Fibroblast of skin of right biceps (primary cell): Measurements from ENCODE around the gene TMEM132A.
"Not testable (repeated sequence)": the region's sequence is repeated elsewhere in the genome, so short reads cannot be mapped to it uniquely, and the experiment has no call there.

Source experiments
- DNase-seq: peaks from one replicate; pipeline ENCODE4 v3.0.0-alpha.2; 2013

The TMEM132A gene

GRCh38 chr11:60966890-60967289, 42.6 kb downstream of the TMEM132A start:
- DNase-seq, result no peak

GRCh38 chr11:60968223-60968622, 44.0 kb downstream of the TMEM132A start:
- DNase-seq, result no peak

GRCh38 chr11:60970369-60970774, 46.1 kb downstream of the TMEM132A start:
- peak; percentile 22 for DNase-seq

GRCh38 chr11:60970890-60971289, 46.6 kb downstream of the TMEM132A start:
- no peak for DNase-seq

GRCh38 chr11:60971520-60971919, 47.3 kb downstream of the TMEM132A start, which contains the start of gene CD6:
TSS of gene CD6 (plus strand) at chr11:60971680. CDS start at chr11:60971866, 186 bp downstream.
- no peak for DNase-seq

GRCh38 chr11:60972182-60973030, 48.1 kb downstream of the TMEM132A start:
- no peak for DNase-seq

- no peak for DNase-seq
Observed at GRCh38 chr11:60973699-60974098, 49.4 kb downstream of the TMEM132A start.

- not testable (repeated sequence) for DNase-seq
Observed at GRCh38 chr11:60974316-60974715, 50.1 kb downstream of the TMEM132A start.

- DNase-seq, result no peak
Observed at GRCh38 chr11:60974726-60975125, 50.5 kb downstream of the TMEM132A start.

- DNase-seq, result no peak
Observed at GRCh38 chr11:60977224-60977623, 53.0 kb downstream of the TMEM132A start.

- no peak for DNase-seq
Observed at GRCh38 chr11:60977836-60978235, 53.6 kb downstream of the TMEM132A start.

GRCh38 chr11:60978546-60979380, 54.5 kb downstream of the TMEM132A start:
- DNase-seq, result no peak

GRCh38 chr11:60981515-60981914, 57.3 kb downstream of the TMEM132A start:
- no peak for DNase-seq

- DNase-seq, result no peak
Observed at GRCh38 chr11:60982184-60982583, 57.9 kb downstream of the TMEM132A start.

- DNase-seq, result no peak
Observed at GRCh38 chr11:60984149-60984548, 59.9 kb downstream of the TMEM132A start.

GRCh38 chr11:60984636-60985035, 60.4 kb downstream of the TMEM132A start:
- no peak for DNase-seq

- no peak for DNase-seq
Observed at GRCh38 chr11:60985501-60985900, 61.2 kb downstream of the TMEM132A start.

GRCh38 chr11:60985991-60986915, 62.0 kb downstream of the TMEM132A start:
- peak; percentile 50 for DNase-seq
